Adrenal gland (tissue), 5 donors: Measurements from ENCODE around the gene MOGAT3.
"Not testable (repeated sequence)": the region's sequence is repeated elsewhere in the genome, so short reads cannot be mapped to it uniquely, and the experiment has no call there.

Experiments
- POLR2A ChIP-seq, 2 donors: fragments of 450-650 bp; IDR thresholded peaks; one replicate each; pipeline ENCODE4 v1.6.1; 2017; ENCODE audit warnings: antibody characterized with exemption in 2 of 2, mild to moderate bottlenecking in 2 of 2, moderate library complexity in 1 of 2
- TF ChIP-seq, protein P1 (sequence below), 6 experiments: fragments of 450-650 bp in 4 of 6; fragments of 200-600 bp in 2 of 6; sonication (generic) in 1 of 6; IDR thresholded peaks; 1 replicate in 5 of 6; 2 replicates in 1 of 6; pipeline versions ENCODE4 v1.5.1 to v1.8.0; 2016 to 2021; ENCODE audit warnings: antibody characterized with exemption in 6 of 6, mild to moderate bottlenecking in 2 of 6, moderate library complexity in 1 of 6
- donor health status: DM: no; HTN: no; CAD: no.

DNA sequence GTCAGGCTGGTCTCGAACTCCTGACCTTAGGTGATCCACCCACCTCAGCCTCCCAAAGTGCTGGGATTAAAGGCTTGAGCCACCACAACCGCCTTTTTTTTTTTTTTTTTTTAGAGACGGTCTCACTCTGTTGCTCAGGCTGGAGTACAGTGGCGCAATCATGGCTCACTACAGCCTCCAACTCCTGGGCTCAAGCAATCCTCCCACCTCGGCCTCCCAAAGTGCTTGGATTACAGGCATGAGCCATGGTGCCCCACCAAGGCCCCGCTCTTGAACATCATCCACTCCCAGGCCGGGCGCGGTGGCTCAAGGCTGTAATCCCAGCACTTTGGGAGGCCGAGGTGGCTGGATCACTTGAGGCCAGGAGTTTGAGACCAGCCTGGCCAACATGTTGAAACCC, 1.3 kb downstream of the MOGAT3 start:
- TF ChIP-seq, protein P1, sequence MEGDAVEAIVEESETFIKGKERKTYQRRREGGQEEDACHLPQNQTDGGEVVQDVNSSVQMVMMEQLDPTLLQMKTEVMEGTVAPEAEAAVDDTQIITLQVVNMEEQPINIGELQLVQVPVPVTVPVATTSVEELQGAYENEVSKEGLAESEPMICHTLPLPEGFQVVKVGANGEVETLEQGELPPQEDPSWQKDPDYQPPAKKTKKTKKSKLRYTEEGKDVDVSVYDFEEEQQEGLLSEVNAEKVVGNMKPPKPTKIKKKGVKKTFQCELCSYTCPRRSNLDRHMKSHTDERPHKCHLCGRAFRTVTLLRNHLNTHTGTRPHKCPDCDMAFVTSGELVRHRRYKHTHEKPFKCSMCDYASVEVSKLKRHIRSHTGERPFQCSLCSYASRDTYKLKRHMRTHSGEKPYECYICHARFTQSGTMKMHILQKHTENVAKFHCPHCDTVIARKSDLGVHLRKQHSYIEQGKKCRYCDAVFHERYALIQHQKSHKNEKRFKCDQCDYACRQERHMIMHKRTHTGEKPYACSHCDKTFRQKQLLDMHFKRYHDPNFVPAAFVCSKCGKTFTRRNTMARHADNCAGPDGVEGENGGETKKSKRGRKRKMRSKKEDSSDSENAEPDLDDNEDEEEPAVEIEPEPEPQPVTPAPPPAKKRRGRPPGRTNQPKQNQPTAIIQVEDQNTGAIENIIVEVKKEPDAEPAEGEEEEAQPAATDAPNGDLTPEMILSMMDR (IDR thresholded peaks at IDR 0.05): not testable (repeated sequence)
- TF ChIP-seq POLR2A (IDR thresholded peaks at IDR 0.05): not testable (repeated sequence)
